Measurements from ENCODE around the gene SYNDIG1.

The SYNDIG1 gene

GRCh38 chr20:24452498-24453127 is 16.8 kb upstream of the SYNDIG1 start:
- no peak overlapping the region for H4K5ac ChIP-seq (ENCODE audit: low read length)
- no peak overlapping the region for H3K4ac ChIP-seq (ENCODE audit: low read depth, low read length)
- no peak overlapping the region for H3K56ac ChIP-seq (ENCODE audit: low read length)
- H3K4me1 ChIP-seq (ENCODE audit: control insufficient read depth, low read depth, low read length), result no peaks in the 10 kb centered on the region
- no peak overlapping the region for H2AK5ac ChIP-seq (ENCODE audit: low read length)
- no peak overlapping the region for H3K27ac ChIP-seq (ENCODE audit: low read depth, low read length)
- no peak overlapping the region for H3K4me2 ChIP-seq (ENCODE audit: low read length)
- no CpG with 5 or more reads among the region's 9 CpGs for WGBS (ENCODE audit: extremely low coverage, insufficient coverage, low lambda C conversion rate)
- no peak overlapping the region for H3K18ac ChIP-seq (ENCODE audit: low read length)
- no peak overlapping the region for H3K9ac ChIP-seq (ENCODE audit: low read length)
- no peak overlapping the region for H4K8ac ChIP-seq (ENCODE audit: low read depth, low read length)
- no peak for DNase-seq
- H3K23ac ChIP-seq (ENCODE audit: low read length), result no peak overlapping the region
- H3K79me2 ChIP-seq (ENCODE audit: control insufficient read depth, insufficient read depth, low read length), result no peaks in the 10 kb centered on the region
- no peak overlapping the region for H2BK120ac ChIP-seq (ENCODE audit: low read depth, low read length)
- no peaks in the 10 kb centered on the region for H3K36me3 ChIP-seq (ENCODE audit: control insufficient read depth, insufficient read depth, low read length)
- H2BK5ac ChIP-seq (ENCODE audit: low read length), result no peak overlapping the region
- H3K4me3 ChIP-seq (ENCODE audit: low read length), result no peak overlapping the region
- H3K79me1 ChIP-seq (ENCODE audit: low read length), result no peaks in the 10 kb centered on the region
- H3K27me3 ChIP-seq (ENCODE audit: insufficient read depth, low read length, poor library complexity), result no peaks in the 10 kb centered on the region
- H2BK15ac ChIP-seq (replicated peaks; ENCODE audit: low read depth), result no peak overlapping the region

- no peak overlapping the region for H2BK15ac ChIP-seq (replicated peaks; ENCODE audit: low read depth)
- no peak for DNase-seq
- H2BK120ac ChIP-seq (ENCODE audit: low read depth, low read length), result no peak overlapping the region
- H3K23ac ChIP-seq (ENCODE audit: low read length), result no peak overlapping the region
- no CpG with 5 or more reads among the region's 2 CpGs for WGBS (ENCODE audit: extremely low coverage, insufficient coverage, low lambda C conversion rate)
- no peak overlapping the region for H3K27ac ChIP-seq (ENCODE audit: low read depth, low read length)
- H3K4me2 ChIP-seq (ENCODE audit: low read length), result no peak overlapping the region
- no peaks in the 10 kb centered on the region for H3K36me3 ChIP-seq (ENCODE audit: control insufficient read depth, insufficient read depth, low read length)
- no peak overlapping the region for H4K5ac ChIP-seq (ENCODE audit: low read length)
- no peaks in the 10 kb centered on the region for H3K4me1 ChIP-seq (ENCODE audit: control insufficient read depth, low read depth, low read length)
- H3K56ac ChIP-seq (ENCODE audit: low read length), result no peak overlapping the region
- H3K27me3 ChIP-seq (ENCODE audit: insufficient read depth, low read length, poor library complexity), result no peaks in the 10 kb centered on the region
- H3K79me1 ChIP-seq (ENCODE audit: low read length), result no peaks in the 10 kb centered on the region
- H2BK5ac ChIP-seq (ENCODE audit: low read length), result no peak overlapping the region
- no peak overlapping the region for H3K9ac ChIP-seq (ENCODE audit: low read length)
- H3K79me2 ChIP-seq (ENCODE audit: control insufficient read depth, insufficient read depth, low read length), result no peaks in the 10 kb centered on the region
- no peak overlapping the region for H2AK5ac ChIP-seq (ENCODE audit: low read length)
- no peak overlapping the region for H3K4me3 ChIP-seq (ENCODE audit: low read length)
- no peak overlapping the region for H3K18ac ChIP-seq (ENCODE audit: low read length)
- no peak overlapping the region for H3K4ac ChIP-seq (ENCODE audit: low read depth, low read length)
- no peak overlapping the region for H4K8ac ChIP-seq (ENCODE audit: low read depth, low read length)
Measured at GRCh38 chr20:24453869-24454268, 15.6 kb upstream of the SYNDIG1 start.

- no peaks in the 10 kb centered on the region for H3K27me3 ChIP-seq (ENCODE audit: insufficient read depth, low read length, poor library complexity)
- no peak overlapping the region for H3K4ac ChIP-seq (ENCODE audit: low read depth, low read length)
- no peaks in the 10 kb centered on the region for H3K36me3 ChIP-seq (ENCODE audit: control insufficient read depth, insufficient read depth, low read length)
- no peak overlapping the region for H2BK5ac ChIP-seq (ENCODE audit: low read length)
- DNase-seq, result no peak
- no peak overlapping the region for H4K8ac ChIP-seq (ENCODE audit: low read depth, low read length)
- H3K23ac ChIP-seq (ENCODE audit: low read length), result no peak overlapping the region
- no peak overlapping the region for H4K5ac ChIP-seq (ENCODE audit: low read length)
- no peaks in the 10 kb centered on the region for H3K79me1 ChIP-seq (ENCODE audit: low read length)
- H2BK120ac ChIP-seq (ENCODE audit: low read depth, low read length), result no peak overlapping the region
- no peak overlapping the region for H3K27ac ChIP-seq (ENCODE audit: low read depth, low read length)
- no peak overlapping the region for H2BK15ac ChIP-seq (replicated peaks; ENCODE audit: low read depth)
- no peak overlapping the region for H3K4me2 ChIP-seq (ENCODE audit: low read length)
- H3K9ac ChIP-seq (ENCODE audit: low read length), result no peak overlapping the region
- WGBS (ENCODE audit: extremely low coverage, insufficient coverage, low lambda C conversion rate), result no CpG with 5 or more reads among the region's 6 CpGs
- H3K18ac ChIP-seq (ENCODE audit: low read length), result no peak overlapping the region
- H3K4me1 ChIP-seq (ENCODE audit: control insufficient read depth, low read depth, low read length), result no peaks in the 10 kb centered on the region
- H3K56ac ChIP-seq (ENCODE audit: low read length), result no peak overlapping the region
- H3K79me2 ChIP-seq (ENCODE audit: control insufficient read depth, insufficient read depth, low read length), result no peaks in the 10 kb centered on the region
- H3K4me3 ChIP-seq (ENCODE audit: low read length), result no peak overlapping the region
- H2AK5ac ChIP-seq (ENCODE audit: low read length), result no peak overlapping the region
Measured at GRCh38 chr20:24455081-24455480, 14.3 kb upstream of the SYNDIG1 start.

GRCh38 chr20:24456398-24456781 is 13.0 kb upstream of the SYNDIG1 start:
- no peak overlapping the region for H2BK120ac ChIP-seq (ENCODE audit: low read depth, low read length)
- no peak overlapping the region for H3K23ac ChIP-seq (ENCODE audit: low read length)
- H2AK5ac ChIP-seq (ENCODE audit: low read length), result no peak overlapping the region
- DNase-seq, result no peak
- no peaks in the 10 kb centered on the region for H3K79me1 ChIP-seq (ENCODE audit: low read length)
- no peaks in the 10 kb centered on the region for H3K36me3 ChIP-seq (ENCODE audit: control insufficient read depth, insufficient read depth, low read length)
- H3K9ac ChIP-seq (ENCODE audit: low read length), result no peak overlapping the region
- no peak overlapping the region for H4K8ac ChIP-seq (ENCODE audit: low read depth, low read length)
- no peak overlapping the region for H4K5ac ChIP-seq (ENCODE audit: low read length)
- no peaks in the 10 kb centered on the region for H3K4me1 ChIP-seq (ENCODE audit: control insufficient read depth, low read depth, low read length)
- H3K18ac ChIP-seq (ENCODE audit: low read length), result no peak overlapping the region
- no peak overlapping the region for H3K27ac ChIP-seq (ENCODE audit: low read depth, low read length)
- no peak overlapping the region for H3K4me2 ChIP-seq (ENCODE audit: low read length)
- no peak overlapping the region for H3K4ac ChIP-seq (ENCODE audit: low read depth, low read length)
- WGBS (ENCODE audit: extremely low coverage, insufficient coverage, low lambda C conversion rate), result no CpG with 5 or more reads among the region's 3 CpGs
- no peaks in the 10 kb centered on the region for H3K79me2 ChIP-seq (ENCODE audit: control insufficient read depth, insufficient read depth, low read length)
- H2BK15ac ChIP-seq (replicated peaks; ENCODE audit: low read depth), result no peak overlapping the region
- no peak overlapping the region for H3K4me3 ChIP-seq (ENCODE audit: low read length)
- no peak overlapping the region for H2BK5ac ChIP-seq (ENCODE audit: low read length)
- H3K27me3 ChIP-seq (ENCODE audit: insufficient read depth, low read length, poor library complexity), result no peaks in the 10 kb centered on the region
- H3K56ac ChIP-seq (ENCODE audit: low read length), result no peak overlapping the region

GRCh38 chr20:24458436-24458835 is 11.0 kb upstream of the SYNDIG1 start:
- H2BK5ac ChIP-seq (ENCODE audit: low read length), result no peak overlapping the region
- H3K4me3 ChIP-seq (ENCODE audit: low read length), result no peak overlapping the region
- no peak overlapping the region for H3K18ac ChIP-seq (ENCODE audit: low read length)
- no peak overlapping the region for H4K8ac ChIP-seq (ENCODE audit: low read depth, low read length)
- no peaks in the 10 kb centered on the region for H3K4me1 ChIP-seq (ENCODE audit: control insufficient read depth, low read depth, low read length)
- no peaks in the 10 kb centered on the region for H3K27me3 ChIP-seq (ENCODE audit: insufficient read depth, low read length, poor library complexity)
- no peak overlapping the region for H4K5ac ChIP-seq (ENCODE audit: low read length)
- H3K79me2 ChIP-seq (ENCODE audit: control insufficient read depth, insufficient read depth, low read length), result no peaks in the 10 kb centered on the region
- no peak overlapping the region for H3K4me2 ChIP-seq (ENCODE audit: low read length)
- H2BK15ac ChIP-seq (replicated peaks; ENCODE audit: low read depth), result no peak overlapping the region
- H3K56ac ChIP-seq (ENCODE audit: low read length), result no peak overlapping the region
- no peak overlapping the region for H3K23ac ChIP-seq (ENCODE audit: low read length)
- H2AK5ac ChIP-seq (ENCODE audit: low read length), result no peak overlapping the region
- no CpG with 5 or more reads among the region's 2 CpGs for WGBS (ENCODE audit: extremely low coverage, insufficient coverage, low lambda C conversion rate)
- no peaks in the 10 kb centered on the region for H3K79me1 ChIP-seq (ENCODE audit: low read length)
- DNase-seq, result no peak
- H3K9ac ChIP-seq (ENCODE audit: low read length), result no peak overlapping the region
- H3K36me3 ChIP-seq (ENCODE audit: control insufficient read depth, insufficient read depth, low read length), result no peaks in the 10 kb centered on the region
- H2BK120ac ChIP-seq (ENCODE audit: low read depth, low read length), result no peak overlapping the region
- no peak overlapping the region for H3K27ac ChIP-seq (ENCODE audit: low read depth, low read length)
- no peak overlapping the region for H3K4ac ChIP-seq (ENCODE audit: low read depth, low read length)

- H3K4me2 ChIP-seq (ENCODE audit: low read length), result no peak overlapping the region
- H3K4me1 ChIP-seq (ENCODE audit: control insufficient read depth, low read depth, low read length), result no peaks in the 10 kb centered on the region
- H3K18ac ChIP-seq (ENCODE audit: low read length), result no peak overlapping the region
- DNase-seq, result no peak
- H3K23ac ChIP-seq (ENCODE audit: low read length), result no peak overlapping the region
- no peaks in the 10 kb centered on the region for H3K36me3 ChIP-seq (ENCODE audit: control insufficient read depth, insufficient read depth, low read length)
- H3K79me2 ChIP-seq (ENCODE audit: control insufficient read depth, insufficient read depth, low read length), result no peaks in the 10 kb centered on the region
- H3K79me1 ChIP-seq (ENCODE audit: low read length), result no peaks in the 10 kb centered on the region
- H3K4ac ChIP-seq (ENCODE audit: low read depth, low read length), result no peak overlapping the region
- no peak overlapping the region for H4K5ac ChIP-seq (ENCODE audit: low read length)
- H2AK5ac ChIP-seq (ENCODE audit: low read length), result no peak overlapping the region
- H3K9ac ChIP-seq (ENCODE audit: low read length), result no peak overlapping the region
- H4K8ac ChIP-seq (ENCODE audit: low read depth, low read length), result no peak overlapping the region
- H3K27ac ChIP-seq (ENCODE audit: low read depth, low read length), result no peak overlapping the region
- H2BK5ac ChIP-seq (ENCODE audit: low read length), result no peak overlapping the region
- no peak overlapping the region for H2BK120ac ChIP-seq (ENCODE audit: low read depth, low read length)
- H3K56ac ChIP-seq (ENCODE audit: low read length), result no peak overlapping the region
- H2BK15ac ChIP-seq (replicated peaks; ENCODE audit: low read depth), result no peak overlapping the region
- H3K27me3 ChIP-seq (ENCODE audit: insufficient read depth, low read length, poor library complexity), result no peaks in the 10 kb centered on the region
- no peak overlapping the region for H3K4me3 ChIP-seq (ENCODE audit: low read length)
- no CpG with 5 or more reads among the region's 2 CpGs for WGBS (ENCODE audit: extremely low coverage, insufficient coverage, low lambda C conversion rate)
Measured at GRCh38 chr20:24459733-24460132, 9.7 kb upstream of the SYNDIG1 start.

Measured in mesendoderm (in vitro differentiated cells).